Fibroblast of lung (primary cell): ENCODE data around the gene IL13RA1.

Source experiments
- CTCF ChIP-seq, 2 donors: IDR thresholded peaks in 1 of 2; conservative IDR thresholded peaks in 1 of 2; 1 replicate in 1 of 2; 2 replicates in 1 of 2; pipeline ENCODE4 v1.5.1; 2011 to 2012; ENCODE audit warnings: low read length in 2 of 2, control low read depth in 1 of 2, inconsistent platforms in 1 of 2, low read depth in 1 of 2, mild to moderate bottlenecking in 1 of 2
- EZH2 ChIP-seq: IDR thresholded peaks from 2 replicates; pipeline ENCODE4 v1.5.1; 2012; ENCODE audit warnings: low read length, control low read depth, mild to moderate bottlenecking; ENCODE audit errors: missing control alignments

- TF ChIP-seq CTCF (conservative IDR thresholded peaks at IDR 0.05 in 1 of 2, IDR thresholded peaks at IDR 0.05 in 1 of 2; ENCODE audit: low read depth in 1 of 2, low read length in 2 of 2) (no peak), EZH2 (no peak)
Measured at GRCh38 chrX:118802857-118803256, 75.5 kb downstream of the IL13RA1 start.
